CD4-positive, alpha-beta memory T cell (primary cell): Measurements from ENCODE around the gene AKNA. TPM values are rescaled to one million over a fixed set of nuclear protein-coding genes. Genes with fewer than 3 reads are reported as not detected.
A peak's percentile ranks its signal among the peaks of the same experiment; 100 is the strongest.

Source experiments
- CTCF ChIA-PET: fragments of 350-600 bp; sonication (Branson Sonifier 250); formaldehyde crosslinking; loops from one replicate; lab custom pipeline; 2021; ENCODE audit warnings: inconsistent platforms; ENCODE audit not compliant: partially characterized antibody; lab: Charles Lee
- POLR2A ChIA-PET: fragments of 350-600 bp; sonication (Branson Sonifier 250); formaldehyde crosslinking; loops from one replicate; lab custom pipeline; 2021; ENCODE audit not compliant: partially characterized antibody; lab: Charles Lee
- DNase-seq, 5 donors: peaks; one replicate each; pipeline versions ENCODE4 v3.0.0 to v3.0.0-alpha.2; 2020 to 2022; ENCODE audit warnings: mixed read lengths in 1 of 5
- H3K27ac ChIP-seq: one replicate; pipeline ENCODE4 v1.7.0; 2013; ENCODE audit warnings: low read depth, low read length
- H3K27me3 ChIP-seq: 2 replicates; pipeline ENCODE4 v1.7.0; 2013; ENCODE audit warnings: mild to moderate bottlenecking, low read length, moderate library complexity; ENCODE audit not compliant: insufficient read depth
- H3K36me3 ChIP-seq: 2 replicates; pipeline ENCODE4 v1.7.0; 2013; ENCODE audit warnings: mild to moderate bottlenecking, low read length, moderate library complexity; ENCODE audit not compliant: insufficient read depth
- H3K4me1 ChIP-seq: 2 replicates; pipeline ENCODE4 v1.7.0; 2013; ENCODE audit warnings: mild to moderate bottlenecking, low read length, moderate library complexity; ENCODE audit not compliant: insufficient read depth
- H3K4me3 ChIP-seq, 2 donors: one replicate each; pipeline ENCODE4 v1.7.0; 2013; ENCODE audit warnings: low read length in 2 of 2, mild to moderate bottlenecking in 1 of 2
- H3K9me3 ChIP-seq, 2 donors: one replicate each; pipeline ENCODE4 v1.7.0; 2013; ENCODE audit warnings: low read length in 2 of 2, control low read depth in 1 of 2; ENCODE audit not compliant: control insufficient read depth in 1 of 2
- H3K27ac Mint-ChIP-seq, 7 donors: one replicate each; pipeline ENCODE4 v1.8.0; 2020 to 2021; ENCODE audit warnings: mixed read lengths in 7 of 7, mild to moderate bottlenecking in 6 of 7, inconsistent platforms in 3 of 7, moderate library complexity in 3 of 7
- H3K27me3 Mint-ChIP-seq, 2 donors: one replicate each; pipeline ENCODE4 v1.8.0; 2020 to 2021; ENCODE audit warnings: mixed read lengths in 2 of 2
- H3K36me3 Mint-ChIP-seq, 2 donors: one replicate each; pipeline ENCODE4 v1.8.0; 2020 to 2021; ENCODE audit warnings: mixed read lengths in 2 of 2, inconsistent platforms in 1 of 2, mild to moderate bottlenecking in 1 of 2
- H3K4me1 Mint-ChIP-seq, 4 donors: one replicate each; pipeline ENCODE4 v1.8.0; 2020 to 2021; ENCODE audit warnings: mixed read lengths in 4 of 4, mild to moderate bottlenecking in 1 of 4
- H3K4me3 Mint-ChIP-seq, 8 donors: one replicate each; pipeline ENCODE4 v1.8.0; 2020 to 2021; ENCODE audit warnings: mixed read lengths in 8 of 8, mild to moderate bottlenecking in 7 of 8, moderate library complexity in 6 of 8, inconsistent platforms in 3 of 8
- H3K9me3 Mint-ChIP-seq, 8 donors: one replicate each; pipeline ENCODE4 v1.8.0; 2020 to 2021; ENCODE audit warnings: mixed read lengths in 8 of 8, mild to moderate bottlenecking in 5 of 8, inconsistent platforms in 3 of 8, moderate library complexity in 1 of 8
- intact Hi-C: fragments of 100-400 bp; cut with micrococcal nuclease; formaldehyde crosslinking; loops from one replicate; pipeline ENCODE4 v1.15.1; 2023
- polyA plus RNA-seq, 2 donors: library from polyadenylated mRNA; unstranded; fragments of 300-500 nt; fragmentation: Illumina TruSeq; gene quantifications; one replicate each; pipeline ENCODE4 v1.2.3, GENCODE V29; 2021
- total RNA-seq, 2 experiments: library from RNA; stranded (reverse); gene quantifications; one replicate each; pipeline ENCODE4 v1.2.3, GENCODE V29; 2021

Gene AKNA
- total and polyA plus RNA-seq, 4 experiments from 2014 or later = 1.9 to 375 (median 205) TPM

DNA sequence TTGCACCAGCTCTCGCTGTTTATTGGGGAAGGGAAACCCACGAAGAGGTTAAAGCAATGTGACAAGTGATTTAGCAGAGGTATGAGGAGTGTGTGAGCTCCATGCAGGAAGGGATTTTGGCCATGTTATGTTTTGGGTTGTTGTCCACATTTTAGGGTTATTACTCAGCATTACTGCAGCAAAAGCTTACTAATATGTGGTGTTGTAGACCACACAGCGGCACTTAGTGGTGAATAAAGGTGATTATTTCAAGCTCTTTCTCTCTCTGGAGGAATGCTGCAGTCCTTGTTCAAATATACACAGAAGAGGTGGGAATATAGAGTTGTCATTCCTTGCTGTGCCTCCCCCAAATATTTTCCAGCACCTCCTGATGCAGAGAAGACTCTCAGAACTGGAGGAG, 29.7 kb upstream of the AKNA start:
- peaks cover 14 to 24% (median 19%) of the 10 kb centered on the region in 4 donors for H3K4me1 Mint-ChIP-seq
- DNase-seq = no peak
- no peaks in the 10 kb centered on the region for H3K27me3 ChIP-seq
- no peaks in the 10 kb centered on the region for H3K36me3 Mint-ChIP-seq
- no peaks in the 10 kb centered on the region for H3K27me3 Mint-ChIP-seq
- H3K27ac Mint-ChIP-seq = peak overlapping the region in 5 of 7 donors; percentile 12 to 74 (median 51)
- H3K9me3 ChIP-seq = no peaks in the 10 kb centered on the region
- peaks cover 14% of the 10 kb centered on the region for H3K4me1 ChIP-seq
- no peaks in the 10 kb centered on the region for H3K36me3 ChIP-seq
- intact Hi-C loops = no loop called here
- H3K9me3 Mint-ChIP-seq = no peaks in the 10 kb centered on the region
- ChIA-PET CTCF (interaction anchor here (1.1 to 4.3 kb wide), 2 partner anchors 11 to 79 kb away, joined by 3 to 27 read pairs; no protein-coding TSS in a partner anchor), POLR2A (interaction anchor here (1.3 kb wide), 1 partner anchor 236 kb away, joined by 3 read pairs; no protein-coding TSS in a partner anchor)
- no peak overlapping the region for H3K27ac ChIP-seq
- no peak overlapping the region for H3K4me3 ChIP-seq
- peak overlapping the region in 3 of 8 donors; percentile 51 to 56 (median 53) for H3K4me3 Mint-ChIP-seq

DNA sequence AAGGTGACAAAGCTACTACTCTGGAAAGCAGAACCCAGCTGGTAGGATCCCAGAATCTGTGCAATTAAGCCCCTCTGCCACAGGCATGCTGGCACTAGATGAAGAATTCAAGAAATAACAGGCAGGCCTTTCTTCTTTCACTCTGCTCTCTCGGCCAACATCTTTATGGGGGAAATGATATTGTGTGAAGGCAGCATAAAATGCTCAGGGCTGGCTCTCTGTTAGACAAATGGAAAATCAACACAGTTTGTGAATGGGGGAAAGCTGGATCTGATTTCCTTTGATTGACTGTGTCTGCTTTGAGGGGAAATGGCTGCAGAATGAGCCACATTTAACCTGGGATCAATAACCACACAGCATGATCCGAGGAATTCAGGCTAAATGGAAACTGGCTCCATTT, 29.1 kb upstream of the AKNA start:
- Mint-ChIP-seq H3K4me3 (no peak overlapping the region), H3K4me1 (peaks cover 14 to 24% (median 19%) of the 10 kb centered on the region in 4 donors), H3K9me3 (no peaks in the 10 kb centered on the region), H3K36me3 (no peaks in the 10 kb centered on the region), H3K27ac (peak overlapping the region in 1 of 7 donors; percentile 83), H3K27me3 (no peaks in the 10 kb centered on the region)
- Histone ChIP-seq H3K27me3 (no peaks in the 10 kb centered on the region), H3K9me3 (no peaks in the 10 kb centered on the region), H3K4me3 (no peak overlapping the region), H3K4me1 (peaks cover 14% of the 10 kb centered on the region), H3K36me3 (no peaks in the 10 kb centered on the region), H3K27ac (no peak overlapping the region)
- POLR2A ChIA-PET = interaction anchor here (1.3 kb wide), 1 partner anchor 237 kb away, joined by 3 read pairs; no protein-coding TSS in a partner anchor
- no peak for DNase-seq
- intact Hi-C loops = no loop called here
- CTCF ChIA-PET = interaction anchor here (1.1 to 4.3 kb wide), 2 partner anchors 11 to 78 kb away, joined by 3 to 27 read pairs; no protein-coding TSS in a partner anchor

DNA sequence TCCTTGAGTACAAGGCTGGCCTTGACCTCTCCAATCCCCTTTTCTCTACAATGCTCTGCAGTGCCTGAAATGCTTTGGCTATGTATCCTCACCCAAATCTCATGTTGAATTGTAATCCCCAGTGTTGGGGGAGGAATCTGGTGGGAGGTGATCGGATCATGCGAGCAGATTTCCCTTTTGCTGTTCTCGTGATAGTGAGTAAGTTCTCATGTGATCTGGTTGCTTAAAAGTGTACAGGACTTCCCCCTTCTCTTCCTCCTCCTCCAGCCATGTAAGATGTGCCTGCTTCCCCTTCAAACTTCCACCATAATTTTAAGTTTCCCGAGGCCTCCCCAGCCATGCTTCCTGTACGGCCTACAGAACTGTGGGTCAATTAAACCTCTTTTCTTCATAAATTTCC, 28.5 kb upstream of the AKNA start:
- H3K36me3 Mint-ChIP-seq = no peaks in the 10 kb centered on the region
- H3K9me3 ChIP-seq = no peaks in the 10 kb centered on the region
- no peak overlapping the region for H3K4me3 ChIP-seq
- H3K4me3 Mint-ChIP-seq = no peak overlapping the region
- H3K27ac Mint-ChIP-seq = peak overlapping the region in 3 of 7 donors; percentile 10 to 83 (median 58)
- H3K27ac ChIP-seq = no peak overlapping the region
- peaks cover 14 to 24% (median 19%) of the 10 kb centered on the region in 4 donors for H3K4me1 Mint-ChIP-seq
- intact Hi-C loops = no loop called here
- peaks cover 14% of the 10 kb centered on the region for H3K4me1 ChIP-seq
- H3K9me3 Mint-ChIP-seq = no peaks in the 10 kb centered on the region
- H3K27me3 Mint-ChIP-seq = no peaks in the 10 kb centered on the region
- CTCF ChIA-PET = interaction anchor here (4.3 kb wide), 1 partner anchor 10 kb away, joined by 27 read pairs; no protein-coding TSS in a partner anchor
- POLR2A ChIA-PET = no interaction called here
- no peaks in the 10 kb centered on the region for H3K36me3 ChIP-seq
- DNase-seq = no peak
- no peaks in the 10 kb centered on the region for H3K27me3 ChIP-seq

- Mint-ChIP-seq H3K27me3 (no peaks in the 10 kb centered on the region), H3K9me3 (no peaks in the 10 kb centered on the region), H3K36me3 (no peaks in the 10 kb centered on the region), H3K4me3 (no peak overlapping the region), H3K4me1 (peaks cover 14 to 24% (median 18%) of the 10 kb centered on the region in 4 donors), H3K27ac (peak overlapping the region in 2 of 7 donors; percentile 7 to 33)
- Histone ChIP-seq H3K27ac (no peak overlapping the region), H3K9me3 (no peaks in the 10 kb centered on the region), H3K4me1 (peaks cover 14% of the 10 kb centered on the region), H3K27me3 (no peaks in the 10 kb centered on the region), H3K36me3 (no peaks in the 10 kb centered on the region), H3K4me3 (no peak overlapping the region)
- DNase-seq = no peak
- CTCF ChIA-PET = interaction anchor here (1.5 to 4.3 kb wide), 4 partner anchors 8 to 239 kb away, joined by 4 to 27 read pairs (median 6); no protein-coding TSS in a partner anchor
- POLR2A ChIA-PET = interaction anchor here (0.8 to 1.5 kb wide), 2 partner anchors 23 to 173 kb away, joined by 3 read pairs; partner anchors contain the start of gene ATP6V1G1
- intact Hi-C loops = no loop called here
These were observed 26.6 kb upstream of the AKNA start for GRCh38 chr9:114414346-114414745.

- CTCF ChIA-PET = interaction anchor here (1.5 to 4.3 kb wide), 4 partner anchors 8 to 239 kb away, joined by 4 to 27 read pairs (median 6); no protein-coding TSS in a partner anchor
- no peaks in the 10 kb centered on the region for H3K9me3 ChIP-seq
- POLR2A ChIA-PET = interaction anchor here (0.8 to 1.5 kb wide), 2 partner anchors 23 to 174 kb away, joined by 3 read pairs; partner anchors contain the start of gene ATP6V1G1
These were observed 26.1 kb upstream of the AKNA start for GRCh38 chr9:114413861-114414301.

DNA sequence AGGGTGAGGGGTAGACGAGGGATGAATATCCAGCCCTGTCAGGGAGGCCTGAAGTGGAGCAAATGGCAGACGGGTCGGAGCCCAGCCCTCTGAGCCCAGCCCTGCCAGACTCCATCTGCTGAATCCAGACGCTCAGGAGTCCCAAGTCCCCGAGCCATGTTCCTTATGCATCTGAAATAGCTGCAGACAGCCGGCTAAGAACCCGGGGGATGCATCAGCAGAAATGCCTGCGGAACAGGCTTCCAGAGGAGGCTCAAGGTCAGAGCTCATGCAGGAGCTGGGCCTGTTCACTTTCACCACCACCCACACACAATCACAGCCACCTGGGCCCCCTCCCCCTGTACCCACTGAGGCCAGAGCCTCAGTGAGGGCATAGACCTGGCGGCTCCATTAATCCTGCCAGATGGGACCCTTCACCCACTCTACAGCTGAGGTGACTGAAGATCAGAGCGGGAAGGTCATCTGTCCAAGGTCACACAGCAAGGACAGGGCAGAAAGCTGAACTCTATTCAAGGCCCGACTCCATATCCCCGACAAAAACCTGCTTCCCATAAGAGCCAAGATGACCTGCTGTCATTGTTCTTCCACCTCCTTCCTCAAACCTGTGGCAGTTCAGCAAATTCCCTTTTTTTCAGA, 24.4 kb upstream of the AKNA start:
- POLR2A ChIA-PET = no interaction called here
- no peak overlapping the region for H3K4me3 ChIP-seq

More at GRCh38 chr9:114413861-114414301, 26.1 kb upstream of the AKNA start:
- Mint-ChIP-seq H3K4me1 (peaks cover 14 to 23% (median 16%) of the 10 kb centered on the region in 4 donors), H3K27me3 (no peaks in the 10 kb centered on the region), H3K4me3 (no peak overlapping the region), H3K36me3 (no peaks in the 10 kb centered on the region), H3K27ac (peak overlapping the region in 2 of 7 donors; percentile 7 to 12), H3K9me3 (no peaks in the 10 kb centered on the region)
- H3K36me3 ChIP-seq = no peaks in the 10 kb centered on the region
- H3K27ac ChIP-seq = no peak overlapping the region
- intact Hi-C loops = no loop called here
- DNase-seq = no peak
- H3K4me3 ChIP-seq = no peak overlapping the region
- no peaks in the 10 kb centered on the region for H3K27me3 ChIP-seq
- H3K4me1 ChIP-seq = peaks cover 14% of the 10 kb centered on the region

GRCh38 chr9:114411452-114411851, 23.7 kb upstream of the AKNA start:
- H3K4me1 ChIP-seq = no peaks in the 10 kb centered on the region
- Mint-ChIP-seq H3K4me1 (no peaks in the 10 kb centered on the region), H3K4me3 (no peak overlapping the region), H3K27me3 (no peaks in the 10 kb centered on the region), H3K9me3 (no peaks in the 10 kb centered on the region), H3K27ac (no peak overlapping the region), H3K36me3 (no peaks in the 10 kb centered on the region)
- H3K27ac ChIP-seq = no peak overlapping the region
- DNase-seq = no peak
- ChIA-PET POLR2A (no interaction called here), CTCF (interaction anchor here (1.4 to 13.1 kb wide), 2 partner anchors 8 to 240 kb away, joined by 4 to 371 read pairs; no protein-coding TSS in a partner anchor)
- H3K27me3 ChIP-seq = no peaks in the 10 kb centered on the region
- H3K4me3 ChIP-seq = no peak overlapping the region
- H3K36me3 ChIP-seq = no peaks in the 10 kb centered on the region
- H3K9me3 ChIP-seq = no peaks in the 10 kb centered on the region
- intact Hi-C loops = no loop called here

More for the DNA sequence above, 24.4 kb upstream of the AKNA start:
- peak overlapping the region in 1 of 7 donors; percentile 31 for H3K27ac Mint-ChIP-seq
- H3K27me3 ChIP-seq = no peaks in the 10 kb centered on the region
- no peak overlapping the region for H3K27ac ChIP-seq
- H3K36me3 ChIP-seq = no peaks in the 10 kb centered on the region
- CTCF ChIA-PET = interaction anchor here (1.4 to 13.1 kb wide), 2 partner anchors 9 to 239 kb away, joined by 4 to 371 read pairs; no protein-coding TSS in a partner anchor
- no peak overlapping the region for H3K4me3 Mint-ChIP-seq
- no peaks in the 10 kb centered on the region for H3K9me3 ChIP-seq
- no peaks in the 10 kb centered on the region for H3K36me3 Mint-ChIP-seq
- H3K4me1 Mint-ChIP-seq = peaks cover 0 to 6% (median 0%) of the 10 kb centered on the region in 4 donors
- no peaks in the 10 kb centered on the region for H3K27me3 Mint-ChIP-seq
- no peak for DNase-seq
- H3K4me1 ChIP-seq = no peaks in the 10 kb centered on the region
- intact Hi-C loops = no loop called here
- H3K9me3 Mint-ChIP-seq = no peaks in the 10 kb centered on the region
